GM21526 (cell line): ENCODE data around the gene IL17F.

ENCODE experiments used
- ATAC-seq: cut with Tn5 transposase; IDR thresholded peaks from one replicate; pipeline ENCODE4 v1.9.1; 2021; ENCODE audit warnings: moderate library complexity; ENCODE audit not compliant: unreplicated experiment, low FRiP score

Gene IL17F

GRCh38 chr6:52195886-52196285 is 48.4 kb downstream of the IL17F start:
- ATAC-seq, result no peak

- ATAC-seq, result no peak
These were observed 52.5 kb downstream of the IL17F start for GRCh38 chr6:52191824-52192223.

GRCh38 chr6:52190409-52190808 is 53.9 kb downstream of the IL17F start:
- ATAC-seq, result no peak

GRCh38 chr6:52189974-52190373 is 54.3 kb downstream of the IL17F start:
- ATAC-seq, result no peak

GRCh38 chr6:52187098-52187497 is 57.2 kb downstream of the IL17F start:
- no peak for ATAC-seq
